Measurements from ENCODE around the gene WFDC2. TPM values are rescaled to one million over a fixed set of nuclear protein-coding genes. Genes with fewer than 3 reads are reported as not detected.

Gene WFDC2
- total and polyA plus RNA-seq, 2 of the 4 experiments (the other 2 are of a cell fraction) = not detected

GRCh38 chr20:45502561-45502960 lies 33.0 kb downstream of the WFDC2 start:
- Histone ChIP-seq H4K5ac (ENCODE audit: low read depth, low read length) (no peak overlapping the region), H4K8ac (ENCODE audit: low read depth in 2 of 2, low read length in 2 of 2) (no peak overlapping the region), H2BK20ac (ENCODE audit: low read depth, low read length) (no peak overlapping the region), H2BK120ac (ENCODE audit: low read depth, low read length) (no peak overlapping the region), H3K9ac (ENCODE audit: low read depth, low read length) (no peak overlapping the region), H3K23ac (ENCODE audit: low read depth, low read length) (no peak overlapping the region), H3K79me1 (ENCODE audit: low read depth in 1 of 2, low read length in 2 of 2) (no peaks in the 10 kb centered on the region), H3K4me2 (ENCODE audit: low read depth, low read length) (no peak overlapping the region), H3K4ac (ENCODE audit: low read depth, low read length) (no peak overlapping the region), H2BK5ac (ENCODE audit: low read depth, low read length, poor library complexity, severe bottlenecking) (no peak overlapping the region), H2AK5ac (ENCODE audit: low read depth, low read length) (no peak overlapping the region), H3K36me3 (ENCODE audit: control insufficient read depth, insufficient read depth, low read length) (no peaks in the 10 kb centered on the region), H3K14ac (replicated peaks; ENCODE audit: low read depth, low read length) (no peak overlapping the region), H2BK15ac (ENCODE audit: low read depth, low read length) (no peak overlapping the region), H2AFZ (replicated peaks; ENCODE audit: low read length, poor library complexity) (no peak overlapping the region), H3K9me3 (ENCODE audit: control insufficient read depth, insufficient read depth, low read length) (no peaks in the 10 kb centered on the region), H2AK9ac (replicated peaks; ENCODE audit: low read depth, low read length, poor library complexity) (no peak overlapping the region), H3K18ac (ENCODE audit: low read depth, low read length) (no peak overlapping the region), H4K20me1 (ENCODE audit: insufficient read depth, low read length) (no peaks in the 10 kb centered on the region), H3K27me3 (ENCODE audit: control insufficient read depth, insufficient read depth, low read length) (peaks cover 2% of the 10 kb centered on the region), H4K91ac (ENCODE audit: insufficient read depth, low read depth, low read length) (no peak overlapping the region), H3K4me1 (ENCODE audit: control insufficient read depth, insufficient read depth, low read length) (no peaks in the 10 kb centered on the region), H3K56ac (ENCODE audit: extremely low read depth, insufficient read depth, low read length) (no peak overlapping the region), H3K9me1 (ENCODE audit: insufficient read depth, low read length) (no peaks in the 10 kb centered on the region), H3K27ac (ENCODE audit: insufficient read depth, low read length) (no peak overlapping the region), H3K4me3 (ENCODE audit: insufficient read depth, low read depth, low read length) (no peak overlapping the region)
- no TSS peak for BruUV-seq (replicated peaks)
- intact Hi-C loops (cut with micrococcal nuclease) = no loop called here
- in situ Hi-C loops (cut with MboI; ENCODE audit: low sequenced_read_pairs) = no loop called here
- no peak for DNase-seq
- no peak for ATAC-seq (ENCODE audit: low read depth)
- TF ChIP-seq SMC3 (IDR thresholded peaks at IDR 0.05; ENCODE audit: low read depth, low read length) = no peak
- TF ChIP-seq RCOR1 (IDR thresholded peaks at IDR 0.05; ENCODE audit: insufficient replicate concordance, low read length) = no peak
- no peak for TF ChIP-seq MAFK (IDR thresholded peaks at IDR 0.05; ENCODE audit: low read depth, low read length)
- no peak for TF ChIP-seq BHLHE40 (IDR thresholded peaks at IDR 0.05; ENCODE audit: low read depth, low read length)
- TF ChIP-seq, protein P1, sequence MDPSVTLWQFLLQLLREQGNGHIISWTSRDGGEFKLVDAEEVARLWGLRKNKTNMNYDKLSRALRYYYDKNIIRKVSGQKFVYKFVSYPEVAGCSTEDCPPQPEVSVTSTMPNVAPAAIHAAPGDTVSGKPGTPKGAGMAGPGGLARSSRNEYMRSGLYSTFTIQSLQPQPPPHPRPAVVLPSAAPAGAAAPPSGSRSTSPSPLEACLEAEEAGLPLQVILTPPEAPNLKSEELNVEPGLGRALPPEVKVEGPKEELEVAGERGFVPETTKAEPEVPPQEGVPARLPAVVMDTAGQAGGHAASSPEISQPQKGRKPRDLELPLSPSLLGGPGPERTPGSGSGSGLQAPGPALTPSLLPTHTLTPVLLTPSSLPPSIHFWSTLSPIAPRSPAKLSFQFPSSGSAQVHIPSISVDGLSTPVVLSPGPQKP (IDR thresholded peaks at IDR 0.05; ENCODE audit: borderline replicate concordance, low read depth, low read length) = no peak
- no peak for TF ChIP-seq CHD1 (IDR thresholded peaks at IDR 0.05; ENCODE audit: low read depth, low read length)
- TF ChIP-seq CEBPB (IDR thresholded peaks at IDR 0.05; ENCODE audit: low read depth, low read length) = no peak
- TF ChIP-seq MAZ (IDR thresholded peaks at IDR 0.05; ENCODE audit: borderline replicate concordance, low read depth, low read length) = no peak
- TF ChIP-seq MXI1 (IDR thresholded peaks at IDR 0.05; ENCODE audit: borderline replicate concordance, low read depth, low read length) = no peak
- TF ChIP-seq NFE2L2 (IDR thresholded peaks at IDR 0.05; ENCODE audit: low read depth, low read length) = no peak
- TF ChIP-seq, protein P2, sequence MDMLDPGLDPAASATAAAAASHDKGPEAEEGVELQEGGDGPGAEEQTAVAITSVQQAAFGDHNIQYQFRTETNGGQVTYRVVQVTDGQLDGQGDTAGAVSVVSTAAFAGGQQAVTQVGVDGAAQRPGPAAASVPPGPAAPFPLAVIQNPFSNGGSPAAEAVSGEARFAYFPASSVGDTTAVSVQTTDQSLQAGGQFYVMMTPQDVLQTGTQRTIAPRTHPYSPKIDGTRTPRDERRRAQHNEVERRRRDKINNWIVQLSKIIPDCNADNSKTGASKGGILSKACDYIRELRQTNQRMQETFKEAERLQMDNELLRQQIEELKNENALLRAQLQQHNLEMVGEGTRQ (IDR thresholded peaks at IDR 0.05; ENCODE audit: low read depth, low read length) = no peak
- TF ChIP-seq RFX5 (IDR thresholded peaks at IDR 0.05; ENCODE audit: low read depth, low read length) = no peak
- no peak for TF ChIP-seq FOS (IDR thresholded peaks at IDR 0.05; ENCODE audit: low read depth, low read length)
- no peak for TF ChIP-seq RAD21 (IDR thresholded peaks at IDR 0.05; ENCODE audit: low read length)
- TF ChIP-seq POLR2A (IDR thresholded peaks at IDR 0.05; ENCODE audit: low read depth, low read length) = no peak
- no peak for TF ChIP-seq CTCF (conservative IDR thresholded peaks at IDR 0.05; ENCODE audit: low read depth, low read length)
- WGBS, 2 experiments (ENCODE audit: extremely low coverage in 2 of 2, insufficient read length in 1 of 2) = no CpG with 5 or more reads among the region's 1 CpG
- CTCF ChIA-PET = no interaction called here
- POLR2A ChIA-PET (ENCODE audit: unreplicated experiment) = no interaction called here
- dilution Hi-C loops (cut with HindIII; ENCODE audit: low sequenced_read_pairs, unreplicated experiment) = no loop called here

All from IMR-90 (cell line).